Natural killer cell treated with Interleukin-12 subunit alpha and Interleukin-12 subunit beta and Interleukin-15 and Interleukin-18, amount 100 ng/mL, for 72 hours (primary cell): ENCODE data around the gene MUC22. TPM values are rescaled to one million over a fixed set of nuclear protein-coding genes. Genes with fewer than 3 reads are reported as not detected.
"Not testable (repeated sequence)": the region's sequence is repeated elsewhere in the genome, so short reads cannot be mapped to it uniquely, and the experiment has no call there.

ENCODE experiments used
- ATAC-seq, 2 donors: fragments of 150-1000 bp; cut with Tn5 transposase in 1 of 2; sonication (Bioruptor Pico), chemical (Tn5 transposase) in 1 of 2; 2 replicates each; pipeline ENCODE4 v1.10.0; 2021
- DNase-seq: peaks from one replicate; pipeline ENCODE4 v3.0.0; 2022; ENCODE audit warnings: low spot score
- H3K27ac Mint-ChIP-seq, 2 donors: 1 replicate in 1 of 2; 2 replicates in 1 of 2; pipeline ENCODE4 v1.8.0; 2022; ENCODE audit warnings: mixed read lengths in 2 of 2, mild to moderate bottlenecking in 1 of 2, moderate library complexity in 1 of 2
- H3K27me3 Mint-ChIP-seq, 2 donors: 1 replicate in 1 of 2; 2 replicates in 1 of 2; pipeline ENCODE4 v1.8.0; 2022; ENCODE audit warnings: mixed read lengths in 2 of 2
- H3K36me3 Mint-ChIP-seq: one replicate; pipeline ENCODE4 v1.8.0; 2022; ENCODE audit warnings: mixed read lengths
- H3K4me1 Mint-ChIP-seq, 2 donors: 1 replicate in 1 of 2; 2 replicates in 1 of 2; pipeline ENCODE4 v1.8.0; 2022; ENCODE audit warnings: low read depth in 2 of 2, mixed read lengths in 2 of 2, mild to moderate bottlenecking in 1 of 2
- H3K4me3 Mint-ChIP-seq: one replicate; pipeline ENCODE4 v1.8.0; 2022; ENCODE audit warnings: mixed read lengths
- H3K9me3 Mint-ChIP-seq: 2 replicates; pipeline ENCODE4 v1.8.0; 2022; ENCODE audit warnings: mixed read lengths
- total RNA-seq, 2 donors: library from RNA; stranded (reverse); gene quantifications; one replicate each; pipeline ENCODE4 v1.2.3, GENCODE V29; 2022

MUC22 gene
- total RNA-seq, 2 donors from 2014 or later: not detected

GRCh38 chr6:30981942-30982772 lies 28.1 kb upstream of the MUC22 start:
- peaks cover 39 to 49% of the 10 kb centered on the region in 2 donors for H3K27me3 Mint-ChIP-seq
- no peaks in the 10 kb centered on the region for H3K9me3 Mint-ChIP-seq
- peaks cover 0 to 2% of the 10 kb centered on the region in 2 donors for H3K4me1 Mint-ChIP-seq
- DNase-seq (no peak), ATAC-seq (no peak)
- H3K27ac Mint-ChIP-seq: no peak overlapping the region
- no peaks in the 10 kb centered on the region for H3K36me3 Mint-ChIP-seq
- no peak overlapping the region for H3K4me3 Mint-ChIP-seq

- DNase-seq (no peak), ATAC-seq (no peak)
- Mint-ChIP-seq H3K4me3 (no peak within 1 kb of the TSS), H3K27me3 (peaks cover 39 to 41% of the 10 kb centered on the region in 2 donors), H3K36me3 (no peaks in the 10 kb centered on the region), H3K4me1 (peaks cover 0 to 2% of the 10 kb centered on the region in 2 donors), H3K9me3 (no peaks in the 10 kb centered on the region), H3K27ac (no peak within 1 kb of the TSS)
Measured at GRCh38 chr6:30983439-30983838, 26.8 kb upstream of the MUC22 start, which contains the start of gene MUC21. Gene MUC21 (plus strand): TSS chr6:30983718. CDS start chr6:30983959, 241 bp downstream.

GRCh38 chr6:30985490-30985889 lies 24.8 kb upstream of the MUC22 start:
- H3K4me1 Mint-ChIP-seq: peaks cover 6 to 9% of the 10 kb centered on the region in 2 donors
- no peak overlapping the region for H3K4me3 Mint-ChIP-seq
- H3K9me3 Mint-ChIP-seq: no peaks in the 10 kb centered on the region
- no peaks in the 10 kb centered on the region for H3K36me3 Mint-ChIP-seq
- DNase-seq: no peak
- peaks cover 33% of the 10 kb centered on the region in 2 donors for H3K27me3 Mint-ChIP-seq
- H3K27ac Mint-ChIP-seq: no peak overlapping the region
- no peak for ATAC-seq

GRCh38 chr6:30987304-30987703 lies 23.0 kb upstream of the MUC22 start:
- no peak overlapping the region for H3K27ac Mint-ChIP-seq
- peaks cover 10 to 11% of the 10 kb centered on the region in 2 donors for H3K4me1 Mint-ChIP-seq
- DNase-seq: no peak
- H3K27me3 Mint-ChIP-seq: peaks cover 19 to 26% of the 10 kb centered on the region in 2 donors
- no peaks in the 10 kb centered on the region for H3K36me3 Mint-ChIP-seq
- no peak overlapping the region for H3K4me3 Mint-ChIP-seq
- no peak for ATAC-seq
- no peaks in the 10 kb centered on the region for H3K9me3 Mint-ChIP-seq

GRCh38 chr6:30988209-30988825 lies 22.0 kb upstream of the MUC22 start:
- H3K4me3 Mint-ChIP-seq: no peak overlapping the region
- H3K36me3 Mint-ChIP-seq: no peaks in the 10 kb centered on the region
- H3K9me3 Mint-ChIP-seq: no peaks in the 10 kb centered on the region
- peaks cover 9 to 16% of the 10 kb centered on the region in 2 donors for H3K27me3 Mint-ChIP-seq
- ATAC-seq: no peak
- H3K27ac Mint-ChIP-seq: no peak overlapping the region
- H3K4me1 Mint-ChIP-seq: peaks cover 9 to 10% of the 10 kb centered on the region in 2 donors
- DNase-seq: no peak

GRCh38 chr6:30990422-30991086 lies 19.7 kb upstream of the MUC22 start:
- ATAC-seq: no peak
- Mint-ChIP-seq H3K27me3 (peaks cover 0 to 6% of the 10 kb centered on the region in 2 donors), H3K9me3 (no peaks in the 10 kb centered on the region), H3K27ac (no peak overlapping the region), H3K4me3 (peak overlapping the region; percentile 7), H3K4me1 (peaks cover 9 to 10% of the 10 kb centered on the region in 2 donors), H3K36me3 (no peaks in the 10 kb centered on the region)
- DNase-seq: no peak

GRCh38 chr6:30991891-30992290 lies 18.4 kb upstream of the MUC22 start:
- Mint-ChIP-seq H3K27me3 (peaks cover 0 to 6% of the 10 kb centered on the region in 2 donors), H3K36me3 (no peaks in the 10 kb centered on the region), H3K4me3 (no peak overlapping the region), H3K9me3 (no peaks in the 10 kb centered on the region), H3K4me1 (peaks cover 9 to 10% of the 10 kb centered on the region in 2 donors), H3K27ac (no peak overlapping the region)
- no peak for ATAC-seq
- DNase-seq: no peak

- peaks cover 0 to 3% of the 10 kb centered on the region in 2 donors for H3K4me1 Mint-ChIP-seq
- H3K27ac Mint-ChIP-seq: no peak overlapping the region
- no peak for DNase-seq
- peaks cover 0 to 4% of the 10 kb centered on the region in 2 donors for H3K27me3 Mint-ChIP-seq
- no peak overlapping the region for H3K4me3 Mint-ChIP-seq
- H3K9me3 Mint-ChIP-seq: no peaks in the 10 kb centered on the region
- H3K36me3 Mint-ChIP-seq: no peaks in the 10 kb centered on the region
- no peak for ATAC-seq
Measured at GRCh38 chr6:30997301-30997700, 13.0 kb upstream of the MUC22 start.

GRCh38 chr6:30998785-30999184 lies 11.5 kb upstream of the MUC22 start:
- no peak for DNase-seq
- H3K27me3 Mint-ChIP-seq: peaks cover 7 to 9% of the 10 kb centered on the region in 2 donors
- no peak overlapping the region for H3K4me3 Mint-ChIP-seq
- H3K27ac Mint-ChIP-seq: no peak overlapping the region
- H3K4me1 Mint-ChIP-seq: peaks cover 0 to 3% of the 10 kb centered on the region in 2 donors
- no peak for ATAC-seq
- H3K9me3 Mint-ChIP-seq: no peaks in the 10 kb centered on the region
- no peaks in the 10 kb centered on the region for H3K36me3 Mint-ChIP-seq

- H3K4me1 Mint-ChIP-seq, H3K27ac Mint-ChIP-seq, DNase-seq, ATAC-seq, H3K36me3 Mint-ChIP-seq, H3K4me3 Mint-ChIP-seq, H3K9me3 Mint-ChIP-seq: not testable (repeated sequence)
- peaks cover 7 to 15% of the 10 kb centered on the region in 2 donors for H3K27me3 Mint-ChIP-seq
Measured at GRCh38 chr6:31000067-31000860, 10.0 kb upstream of the MUC22 start.

- ATAC-seq (no peak), DNase-seq (no peak)
- Mint-ChIP-seq H3K4me3 (no peak overlapping the region), H3K27me3 (peaks cover 12 to 22% of the 10 kb centered on the region in 2 donors), H3K9me3 (no peaks in the 10 kb centered on the region), H3K4me1 (peaks cover 0 to 3% of the 10 kb centered on the region in 2 donors), H3K36me3 (no peaks in the 10 kb centered on the region), H3K27ac (no peak overlapping the region)
Measured at GRCh38 chr6:31001281-31001888, 8.9 kb upstream of the MUC22 start.

- Mint-ChIP-seq H3K36me3 (no peaks in the 10 kb centered on the region), H3K27me3 (peaks cover 16 to 25% of the 10 kb centered on the region in 2 donors), H3K9me3 (no peaks in the 10 kb centered on the region), H3K4me3 (no peak overlapping the region), H3K4me1 (peaks cover 0 to 3% of the 10 kb centered on the region in 2 donors), H3K27ac (no peak overlapping the region)
- DNase-seq (no peak), ATAC-seq (no peak)
Measured at GRCh38 chr6:31002471-31002870, 7.8 kb upstream of the MUC22 start.

GRCh38 chr6:31004794-31005193 lies 5.5 kb upstream of the MUC22 start:
- Mint-ChIP-seq H3K9me3 (no peaks in the 10 kb centered on the region), H3K36me3 (no peaks in the 10 kb centered on the region), H3K27me3 (peaks cover 36 to 37% of the 10 kb centered on the region in 2 donors), H3K4me3 (no peak overlapping the region), H3K4me1 (peaks cover 0 to 3% of the 10 kb centered on the region in 2 donors), H3K27ac (no peak overlapping the region)
- DNase-seq (no peak), ATAC-seq (no peak)
